Erythroblast (primary cell): ENCODE data around the gene PPAN.

Experiments
- GATA1 ChIP-seq: IDR thresholded peaks from 2 replicates; pipeline ENCODE4 v1.6.1; 2011; ENCODE audit warnings: low read depth, mild to moderate bottlenecking, control low read depth, low read length, moderate library complexity
- POLR2A ChIP-seq: IDR thresholded peaks from 2 replicates; pipeline ENCODE4 v1.6.1; 2011; ENCODE audit warnings: mild to moderate bottlenecking, low read length

DNA sequence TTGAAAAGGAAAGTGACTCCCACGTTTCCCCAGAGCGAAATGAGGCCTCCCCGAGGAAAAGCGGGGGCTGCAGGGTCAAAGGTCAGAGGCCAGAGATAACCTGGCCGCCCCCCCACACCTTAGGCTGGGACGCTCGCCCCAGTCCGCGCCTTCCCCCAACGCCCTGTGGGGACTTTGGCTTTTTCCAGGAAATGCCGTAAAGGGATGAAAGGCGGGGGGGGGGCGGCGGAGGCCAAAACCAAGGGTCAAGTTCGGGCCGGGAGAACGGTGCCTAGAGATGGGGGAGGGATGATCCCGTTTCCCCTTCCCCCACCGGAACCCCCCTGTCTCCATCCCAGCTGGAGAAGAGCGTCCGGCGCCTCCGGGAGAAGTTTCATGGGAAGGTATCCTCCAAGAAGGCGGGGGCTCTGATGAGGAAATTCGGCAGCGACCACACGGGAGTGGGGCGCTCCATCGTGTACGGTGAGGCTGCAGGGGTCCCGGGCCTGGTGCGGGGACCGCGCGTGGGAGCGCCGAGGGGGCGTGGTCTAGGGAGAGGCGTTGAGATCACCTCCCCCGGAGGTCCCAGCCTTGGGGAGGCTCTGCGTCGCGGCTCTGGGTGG is 19.5 kb upstream of the PPAN start:
- TF ChIP-seq POLR2A, result no peak
- no peak for TF ChIP-seq GATA1
